PFSK-1 (cell line): ENCODE data around the gene MTF2.

Experiments
- FOXP2 ChIP-seq: optimal IDR thresholded peaks from 2 replicates; pipeline ENCODE3; 2011; ENCODE audit warnings: borderline replicate concordance, control low read depth, inconsistent platforms; ENCODE audit not compliant: insufficient read depth; ENCODE audit errors: extremely low read length, extremely low read depth
- POLR2AphosphoS5 ChIP-seq: IDR thresholded peaks from 2 replicates; pipeline ENCODE4 v1.6.1; 2012; ENCODE audit warnings: low read depth, mild to moderate bottlenecking, control low read depth, low read length, moderate library complexity
- REST ChIP-seq, 2 experiments: IDR thresholded peaks; 2 replicates each; pipeline versions ENCODE4 v1.6.1 to v1.8.0; 2011 to 2012; ENCODE audit warnings: low read depth in 2 of 2, low read length in 2 of 2, control low read depth in 1 of 2, inconsistent platforms in 1 of 2, mild to moderate bottlenecking in 1 of 2, moderate library complexity in 1 of 2; ENCODE audit not compliant: insufficient read depth in 1 of 2
- SIN3A ChIP-seq: IDR thresholded peaks from 2 replicates; pipeline ENCODE4 v1.6.1; 2012; ENCODE audit warnings: mild to moderate bottlenecking, low read length, moderate library complexity, borderline replicate concordance; ENCODE audit not compliant: insufficient read depth
- TAF1 ChIP-seq: IDR thresholded peaks from 2 replicates; pipeline ENCODE4 v1.6.1; 2012; ENCODE audit warnings: low read length, control low read depth, borderline replicate concordance; ENCODE audit not compliant: insufficient read depth

Gene MTF2

GRCh38 chr1:93155335-93155734 lies 76.3 kb downstream of the MTF2 start:
- TF ChIP-seq TAF1 (no peak), FOXP2 (no peak), REST (IDR thresholded peaks at IDR 0.05; ENCODE audit: insufficient read depth in 1 of 2, low read depth in 2 of 2, low read length in 2 of 2) (no peak), SIN3A (no peak), POLR2AphosphoS5 (no peak)

GRCh38 chr1:93159337-93159736 lies 80.3 kb downstream of the MTF2 start:
- TF ChIP-seq REST (IDR thresholded peaks at IDR 0.05; ENCODE audit: insufficient read depth in 1 of 2, low read depth in 2 of 2, low read length in 2 of 2) = no peak

- TF ChIP-seq TAF1 (no peak), POLR2AphosphoS5 (no peak), FOXP2 (no peak), REST (IDR thresholded peaks at IDR 0.05; ENCODE audit: insufficient read depth in 1 of 2, low read depth in 2 of 2, low read length in 2 of 2) (no peak), SIN3A (no peak)
These were observed 85.7 kb downstream of the MTF2 start for GRCh38 chr1:93164816-93165215.

- TF ChIP-seq FOXP2 (no peak), SIN3A (no peak), TAF1 (no peak), POLR2AphosphoS5 (no peak), REST (IDR thresholded peaks at IDR 0.05; ENCODE audit: insufficient read depth in 1 of 2, low read depth in 2 of 2, low read length in 2 of 2) (no peak)
These were observed 87.9 kb downstream of the MTF2 start for GRCh38 chr1:93167006-93167405.

GRCh38 chr1:93171549-93172034 lies 92.5 kb downstream of the MTF2 start:
- TF ChIP-seq REST (IDR thresholded peaks at IDR 0.05; ENCODE audit: insufficient read depth in 1 of 2, low read depth in 2 of 2, low read length in 2 of 2) (no peak), SIN3A (no peak), TAF1 (no peak), FOXP2 (no peak), POLR2AphosphoS5 (no peak)
